OCI-LY3 (cell line): ENCODE results near the gene MAP3K7.
"Not testable (repeated sequence)": the region's sequence is repeated elsewhere in the genome, so short reads cannot be mapped to it uniquely, and the experiment has no call there.

ENCODE experiments used
- H2AFZ ChIP-seq: fragments of 200-600, 300-600 bp; shearing (Covaris generic); 2 replicates; pipeline ENCODE4 v1.6.0; 2014; ENCODE audit warnings: antibody characterized with exemption, low read depth, low read length
- H3K27ac ChIP-seq: fragments of 200-600, 300-600 bp; sonication (generic); 2 replicates; pipeline ENCODE4 v1.5.1; 2014; ENCODE audit warnings: mild to moderate bottlenecking, low read length, moderate library complexity, mixed read lengths
- H3K27me3 ChIP-seq: fragments of 200-600, 300-600 bp; sonication (generic); 2 replicates; pipeline ENCODE4 v1.6.1; 2014; ENCODE audit warnings: low read depth, low read length, mixed read lengths
- H3K36me3 ChIP-seq: fragments of 200-600, 300-600 bp; sonication (generic); replicated peaks from 2 replicates; pipeline ENCODE3; 2014; ENCODE audit warnings: low read depth, low read length, mixed read lengths
- H3K4me1 ChIP-seq: fragments of 300-600, 200-600 bp; sonication (generic); 2 replicates; pipeline ENCODE4 v1.6.1; 2014; ENCODE audit warnings: low read length, mixed read lengths
- H3K4me2 ChIP-seq: fragments of 200-600, 300-600 bp; sonication (generic); 2 replicates; pipeline ENCODE4 v1.6.1; 2014; ENCODE audit warnings: low read length, mixed read lengths
- H3K4me3 ChIP-seq: fragments of 300-600, 200-600 bp; sonication (generic); 2 replicates; pipeline ENCODE4 v1.5.1; 2014; ENCODE audit warnings: antibody characterized with exemption, mild to moderate bottlenecking, low read length, moderate library complexity
- H3K79me2 ChIP-seq: fragments of 300-600, 200-600 bp; shearing (Covaris generic); 2 replicates; pipeline ENCODE4 v1.6.1; 2014; ENCODE audit warnings: mild to moderate bottlenecking, low read length, mixed read lengths
- H3K9ac ChIP-seq: fragments of 300-600, 200-600 bp; shearing (Covaris generic); 2 replicates; pipeline ENCODE4 v1.6.0; 2014; ENCODE audit warnings: mild to moderate bottlenecking, low read length, moderate library complexity
- H3K9me3 ChIP-seq: fragments of 200-600, 300-600 bp; shearing (Covaris generic); 2 replicates; pipeline ENCODE4 v1.6.1; 2014; ENCODE audit warnings: low read length, mixed read lengths; ENCODE audit not compliant: insufficient read depth
- H4K20me1 ChIP-seq: fragments of 200-600, 300-600 bp; sonication (generic); 2 replicates; pipeline ENCODE4 v1.6.1; 2016; ENCODE audit warnings: low read length, mixed read lengths; ENCODE audit not compliant: insufficient read depth
- EZH2phosphoT487 ChIP-seq: fragments of 200-600 bp; shearing (Covaris generic); IDR thresholded peaks from 2 replicates; pipeline ENCODE4 v1.6.1; 2018; ENCODE audit warnings: antibody characterized with exemption, mixed run types, low read depth
- TF ChIP-seq, protein P1 (sequence below): fragments of 200-600, 300-600 bp; sonication (generic); IDR thresholded peaks from 2 replicates; pipeline ENCODE4 v1.5.1; 2014; ENCODE audit warnings: antibody characterized with exemption, low read length, low read depth

MAP3K7 gene

DNA sequence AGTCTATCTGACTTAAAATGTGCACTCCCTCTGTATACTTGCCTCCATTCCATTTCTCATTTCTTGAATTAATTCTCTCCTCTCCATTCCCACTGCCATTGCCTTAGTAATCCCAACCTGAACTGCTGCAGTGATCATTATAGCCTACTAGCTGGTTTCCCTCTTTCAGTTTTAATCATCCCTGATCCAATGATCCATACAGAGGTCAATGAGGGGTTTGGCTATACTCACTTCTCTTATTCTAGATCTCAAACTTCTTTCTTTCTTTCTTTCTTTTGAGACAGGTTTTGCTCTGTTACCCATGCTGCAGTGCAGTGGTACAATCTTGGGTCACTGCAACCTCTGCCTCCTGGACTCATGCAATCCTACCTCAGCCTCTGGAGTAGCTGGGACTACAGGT lies 17.6 kb downstream of the MAP3K7 start:
- H2AFZ ChIP-seq: no peak overlapping the region
- H3K4me2 ChIP-seq: no peak overlapping the region
- no peak overlapping the region for H3K4me3 ChIP-seq
- no peaks in the 10 kb centered on the region for H3K36me3 ChIP-seq
- no peaks in the 10 kb centered on the region for H3K9me3 ChIP-seq
- no peak overlapping the region for H3K27ac ChIP-seq
- no peaks in the 10 kb centered on the region for H3K4me1 ChIP-seq
- TF ChIP-seq, protein P1, sequence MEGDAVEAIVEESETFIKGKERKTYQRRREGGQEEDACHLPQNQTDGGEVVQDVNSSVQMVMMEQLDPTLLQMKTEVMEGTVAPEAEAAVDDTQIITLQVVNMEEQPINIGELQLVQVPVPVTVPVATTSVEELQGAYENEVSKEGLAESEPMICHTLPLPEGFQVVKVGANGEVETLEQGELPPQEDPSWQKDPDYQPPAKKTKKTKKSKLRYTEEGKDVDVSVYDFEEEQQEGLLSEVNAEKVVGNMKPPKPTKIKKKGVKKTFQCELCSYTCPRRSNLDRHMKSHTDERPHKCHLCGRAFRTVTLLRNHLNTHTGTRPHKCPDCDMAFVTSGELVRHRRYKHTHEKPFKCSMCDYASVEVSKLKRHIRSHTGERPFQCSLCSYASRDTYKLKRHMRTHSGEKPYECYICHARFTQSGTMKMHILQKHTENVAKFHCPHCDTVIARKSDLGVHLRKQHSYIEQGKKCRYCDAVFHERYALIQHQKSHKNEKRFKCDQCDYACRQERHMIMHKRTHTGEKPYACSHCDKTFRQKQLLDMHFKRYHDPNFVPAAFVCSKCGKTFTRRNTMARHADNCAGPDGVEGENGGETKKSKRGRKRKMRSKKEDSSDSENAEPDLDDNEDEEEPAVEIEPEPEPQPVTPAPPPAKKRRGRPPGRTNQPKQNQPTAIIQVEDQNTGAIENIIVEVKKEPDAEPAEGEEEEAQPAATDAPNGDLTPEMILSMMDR: no peak
- no peak for TF ChIP-seq EZH2phosphoT487
- 0 out of 2 replicates have a peak, but pooled peaks cover 2% of the 10 kb centered on the region for H3K79me2 ChIP-seq
- no peaks in the 10 kb centered on the region for H3K27me3 ChIP-seq
- H3K9ac ChIP-seq: no peak overlapping the region
- no peaks in the 10 kb centered on the region for H4K20me1 ChIP-seq

DNA sequence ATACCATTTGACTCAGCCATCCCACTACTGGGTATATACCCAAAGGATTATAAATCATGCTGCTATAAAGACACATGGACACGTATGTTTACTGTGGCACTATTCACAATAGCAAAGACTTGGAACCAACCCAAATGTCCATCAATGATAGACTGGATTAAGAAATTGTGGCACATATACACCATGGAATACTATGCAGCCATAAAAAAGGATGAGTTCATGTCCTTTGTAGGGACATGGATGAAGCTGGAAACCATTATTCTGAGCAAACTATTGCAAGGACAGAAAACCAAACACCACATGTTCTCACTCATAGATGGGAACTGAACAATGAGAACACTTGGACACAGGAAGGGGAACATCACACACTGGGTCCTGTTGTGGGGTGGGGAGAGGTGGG lies 19.2 kb downstream of the MAP3K7 start:
- H3K4me1 ChIP-seq, H3K9ac ChIP-seq, H3K9me3 ChIP-seq, H3K27ac ChIP-seq, H3K36me3 ChIP-seq, H4K20me1 ChIP-seq, H3K79me2 ChIP-seq, H3K4me3 ChIP-seq, H2AFZ ChIP-seq, H3K4me2 ChIP-seq, H3K27me3 ChIP-seq: not testable (repeated sequence)

DNA sequence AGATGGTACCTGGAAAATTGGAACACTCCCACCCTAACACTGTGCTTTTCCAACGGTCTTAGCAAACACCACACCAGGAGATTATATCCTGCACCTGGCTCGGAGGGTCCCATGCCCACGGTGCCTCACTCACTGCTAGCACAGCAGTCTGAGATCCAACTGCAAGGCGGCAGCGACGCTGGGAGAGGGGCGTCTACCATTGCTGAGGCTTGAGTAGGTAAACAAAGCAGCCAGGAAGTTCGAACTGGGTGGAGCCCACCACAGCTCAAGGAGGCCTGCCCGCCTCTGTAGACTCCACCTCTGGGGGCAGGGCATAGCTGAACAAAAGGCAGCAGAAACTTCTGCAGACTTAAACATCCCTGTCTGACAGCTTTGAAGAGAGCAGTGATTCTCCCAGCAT lies 24.5 kb downstream of the MAP3K7 start:
- not testable (repeated sequence) for H3K36me3 ChIP-seq, H3K79me2 ChIP-seq, H3K4me2 ChIP-seq, H3K27ac ChIP-seq, H3K4me1 ChIP-seq, H4K20me1 ChIP-seq, H3K4me3 ChIP-seq, H2AFZ ChIP-seq, H3K9me3 ChIP-seq, H3K9ac ChIP-seq, H3K27me3 ChIP-seq

DNA sequence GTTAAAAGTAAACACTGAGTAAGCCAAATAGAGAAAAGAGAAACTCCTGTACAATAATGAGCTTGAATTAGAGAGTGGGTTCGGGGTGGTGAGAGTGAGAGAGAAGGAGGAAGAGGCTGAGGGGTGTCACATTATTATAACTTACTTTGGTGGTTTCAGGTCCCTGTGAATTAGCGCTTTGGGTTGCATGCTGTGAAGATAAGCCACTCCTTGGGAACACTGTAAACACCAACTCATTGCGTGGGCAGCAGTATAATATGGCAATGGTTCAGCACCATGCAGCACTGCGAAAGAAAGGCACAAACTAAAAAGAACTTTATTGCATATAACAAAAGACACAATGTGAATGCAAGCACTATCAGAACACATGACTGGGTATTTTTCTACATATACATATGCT lies 26.9 kb downstream of the MAP3K7 start:
- peaks cover 3% of the 10 kb centered on the region for H3K36me3 ChIP-seq
- no peak for TF ChIP-seq EZH2phosphoT487
- TF ChIP-seq, protein P1: no peak

DNA sequence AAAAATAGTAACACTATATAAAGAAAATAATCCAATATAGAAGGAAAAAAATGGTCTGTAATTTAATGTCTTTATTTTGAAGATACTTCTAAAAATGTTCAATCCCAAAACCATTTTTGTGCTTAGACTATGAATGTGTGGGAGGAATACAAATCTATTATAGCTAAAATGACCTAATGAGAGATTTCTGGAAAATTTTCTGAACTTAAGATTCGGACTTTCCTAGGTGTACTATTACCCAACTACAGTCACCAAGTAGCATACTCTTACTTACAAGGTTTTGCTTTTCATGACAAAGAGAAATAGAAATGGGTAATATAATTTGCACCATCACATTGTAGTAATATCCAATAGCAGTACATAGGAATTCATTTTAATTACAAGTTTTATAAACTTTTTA lies 29.9 kb downstream of the MAP3K7 start:
- peaks cover 6% of the 10 kb centered on the region for H3K36me3 ChIP-seq
- no peaks in the 10 kb centered on the region for H4K20me1 ChIP-seq

More for the DNA sequence above, 26.9 kb downstream of the MAP3K7 start:
- Histone ChIP-seq H3K4me3 (no peak overlapping the region), H3K9ac (no peak overlapping the region), H3K79me2 (no peaks in the 10 kb centered on the region), H3K4me1 (no peaks in the 10 kb centered on the region), H2AFZ (no peak overlapping the region), H3K27me3 (no peaks in the 10 kb centered on the region), H3K9me3 (no peaks in the 10 kb centered on the region), H4K20me1 (no peaks in the 10 kb centered on the region), H3K27ac (no peak overlapping the region), H3K4me2 (no peak overlapping the region)

More for the DNA sequence above, 29.9 kb downstream of the MAP3K7 start:
- no peak overlapping the region for H3K4me3 ChIP-seq
- H3K27me3 ChIP-seq: no peaks in the 10 kb centered on the region
- H3K9ac ChIP-seq: no peak overlapping the region
- no peak overlapping the region for H3K4me2 ChIP-seq
- H3K27ac ChIP-seq: no peak overlapping the region
- no peaks in the 10 kb centered on the region for H3K79me2 ChIP-seq
- TF ChIP-seq, protein P1: no peak
- no peaks in the 10 kb centered on the region for H3K9me3 ChIP-seq
- H3K4me1 ChIP-seq: no peaks in the 10 kb centered on the region
- H2AFZ ChIP-seq: no peak overlapping the region
